IPS DF 4.7 (cell line): ENCODE measurements around the gene MAP2K4.
"Not testable (repeated sequence)": the region's sequence is repeated elsewhere in the genome, so short reads cannot be mapped to it uniquely, and the experiment has no call there.

ENCODE experiments used
- DNase-seq: peaks from one replicate; pipeline ENCODE4 v3.0.0-alpha.2; 2013; ENCODE audit warnings: low spot score; ENCODE audit errors: extremely low read depth

The MAP2K4 gene

DNA sequence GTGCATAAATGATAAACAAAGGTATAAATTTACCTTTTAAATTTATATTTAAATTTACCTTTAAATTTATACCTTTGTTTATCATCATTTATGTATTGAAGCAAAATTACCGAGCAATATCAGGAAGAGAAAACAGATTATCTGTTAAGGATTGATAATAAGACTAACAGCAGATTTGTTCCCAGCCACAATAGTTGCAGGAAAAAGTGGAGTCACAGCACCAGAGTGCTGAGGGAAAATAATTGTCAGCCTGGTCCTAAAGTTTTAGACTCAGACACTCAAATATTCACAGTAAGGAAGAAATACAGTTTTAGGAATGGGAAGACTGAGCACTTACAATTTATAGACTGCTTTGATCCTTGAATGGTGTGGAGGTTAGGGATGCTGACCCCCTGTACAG is 117.2 kb downstream of the MAP2K4 start:
- DNase-seq: no peak

DNA sequence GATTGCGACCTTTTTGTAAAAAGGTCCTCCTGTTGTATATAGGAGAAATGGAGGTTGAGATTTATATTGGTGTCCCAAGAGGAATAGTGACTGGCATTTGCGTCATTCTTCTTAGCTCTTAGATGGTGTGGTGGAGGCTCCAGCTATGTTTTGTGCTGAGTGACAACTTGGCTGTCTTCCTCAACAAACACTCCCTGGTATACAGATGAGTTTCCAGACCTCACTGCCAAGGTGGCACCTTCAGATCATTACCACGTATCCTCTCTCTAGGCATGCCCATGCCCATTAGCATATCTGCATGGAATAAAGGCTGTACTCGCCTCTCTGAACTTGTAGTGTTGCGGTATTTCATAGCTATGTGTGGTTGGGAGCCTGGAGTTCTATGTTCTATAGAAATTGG is 120.0 kb downstream of the MAP2K4 start:
- no peak for DNase-seq

DNA sequence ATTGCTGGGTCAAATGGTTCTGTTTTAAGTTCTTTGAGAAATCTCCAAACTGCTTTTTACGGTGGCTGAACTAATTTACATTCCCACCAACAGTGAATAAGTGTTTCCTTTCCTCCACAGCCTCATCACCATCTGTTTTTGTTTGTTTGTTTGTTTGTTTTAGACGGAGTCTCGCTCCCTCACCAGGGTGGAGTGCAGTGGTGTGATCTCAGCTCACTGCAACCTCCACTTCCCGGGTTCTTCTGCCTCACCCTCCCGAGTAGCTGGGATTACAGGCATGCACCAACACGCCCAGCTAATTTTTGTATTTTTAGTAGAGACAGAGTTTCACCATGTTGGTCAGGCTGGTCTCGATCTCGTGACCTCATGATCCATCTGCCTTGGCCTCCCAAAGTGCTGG is 141.5 kb downstream of the MAP2K4 start:
- DNase-seq: not testable (repeated sequence)

DNA sequence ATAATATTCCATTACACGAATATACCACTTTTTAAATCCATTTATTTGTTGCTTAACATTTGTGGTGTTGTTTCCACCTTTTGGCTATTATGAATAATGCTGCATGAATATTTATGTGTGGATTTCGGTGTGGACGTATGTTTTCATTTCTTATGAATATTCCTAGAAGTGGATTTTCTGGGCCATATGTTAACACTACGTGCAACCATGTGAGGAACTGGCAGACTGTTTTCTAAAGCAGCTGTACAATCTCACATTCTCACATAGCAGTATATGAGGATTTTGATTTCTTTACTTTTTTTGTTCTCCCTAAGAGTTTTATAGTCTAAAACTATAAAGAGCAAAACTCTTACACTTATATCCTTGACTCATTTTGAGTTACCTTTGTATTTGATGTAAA is 143.4 kb downstream of the MAP2K4 start:
- DNase-seq: no peak

DNA sequence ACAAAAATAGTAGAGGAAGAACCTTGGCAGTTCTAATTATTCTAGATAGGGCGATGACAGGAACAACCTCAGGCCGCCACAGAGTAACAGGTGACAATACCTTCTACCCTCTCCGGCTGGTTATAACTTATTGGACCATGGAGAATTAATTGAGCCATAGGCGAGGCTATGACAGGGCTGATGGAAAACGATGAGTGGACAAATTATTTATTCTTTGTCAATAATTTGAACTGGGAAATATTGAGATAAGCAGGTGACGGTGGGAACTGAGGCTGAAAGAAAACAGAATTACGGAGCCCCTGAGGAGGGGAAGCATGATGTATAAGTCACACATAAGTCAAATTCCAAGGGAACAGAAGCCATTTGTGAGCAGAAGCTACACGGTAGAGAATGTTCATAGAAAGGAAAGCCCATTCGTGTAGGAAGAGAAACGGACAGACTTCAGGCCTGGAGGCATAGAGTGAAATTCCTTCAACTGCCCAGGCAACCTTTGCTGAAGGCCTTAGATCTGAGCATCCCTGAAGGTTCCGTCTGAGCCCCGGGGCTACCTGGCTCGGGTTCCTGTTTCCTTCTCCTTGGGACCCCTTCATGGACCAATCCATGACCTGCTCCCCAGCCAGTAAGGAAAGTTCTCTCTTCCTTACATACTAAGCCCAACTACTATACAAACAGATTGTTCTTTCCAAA is 158.1 kb downstream of the MAP2K4 start:
- no peak for DNase-seq

DNA sequence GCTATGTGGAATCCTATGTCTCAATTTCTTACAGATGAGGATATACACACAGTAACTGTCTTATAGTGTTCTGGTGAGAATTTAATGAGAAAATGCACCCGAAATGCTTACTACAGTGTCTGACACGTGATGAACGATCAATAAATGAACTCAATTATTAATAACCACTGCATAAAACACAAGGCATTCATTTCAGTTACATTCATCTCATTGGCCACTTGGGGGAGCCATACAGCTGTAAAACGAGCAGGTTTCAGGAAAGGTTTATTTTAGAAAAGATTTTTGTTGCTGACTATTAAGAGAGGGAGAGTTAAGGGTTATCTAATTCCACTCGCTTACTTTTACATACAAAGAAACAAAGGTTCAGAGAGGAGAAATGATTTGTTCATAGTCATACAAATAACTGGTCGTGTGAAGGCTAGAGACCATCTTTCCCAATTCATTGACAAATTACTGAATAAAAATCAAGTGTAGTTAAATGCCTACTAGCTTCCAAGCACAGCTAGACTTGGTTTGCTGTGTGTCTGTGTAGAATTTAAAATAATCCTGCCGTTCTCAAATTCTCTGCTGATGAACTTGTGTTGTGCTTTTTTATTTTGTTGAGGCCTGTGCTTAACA is 160.1 kb downstream of the MAP2K4 start:
- DNase-seq: peak; percentile 7

DNA sequence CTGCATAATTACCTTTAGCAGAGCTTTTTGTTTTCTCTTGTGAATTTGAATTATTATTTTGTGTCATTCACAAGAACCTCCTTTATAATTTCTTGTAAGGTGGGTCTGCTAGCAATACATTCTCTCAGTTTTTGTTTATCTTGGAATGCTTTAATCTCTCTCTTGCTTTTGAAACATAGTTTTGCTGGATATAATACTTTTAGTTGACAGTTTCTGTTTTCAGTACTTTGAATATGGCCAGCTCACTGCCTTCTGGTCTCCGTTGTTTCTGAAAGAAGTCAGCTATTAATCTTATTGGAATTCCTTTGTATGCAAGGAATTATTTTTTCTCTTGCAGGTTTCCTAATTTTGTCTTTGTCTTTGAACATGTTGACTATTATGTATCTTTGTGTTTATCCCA is 167.0 kb downstream of the MAP2K4 start:
- no peak for DNase-seq

DNA sequence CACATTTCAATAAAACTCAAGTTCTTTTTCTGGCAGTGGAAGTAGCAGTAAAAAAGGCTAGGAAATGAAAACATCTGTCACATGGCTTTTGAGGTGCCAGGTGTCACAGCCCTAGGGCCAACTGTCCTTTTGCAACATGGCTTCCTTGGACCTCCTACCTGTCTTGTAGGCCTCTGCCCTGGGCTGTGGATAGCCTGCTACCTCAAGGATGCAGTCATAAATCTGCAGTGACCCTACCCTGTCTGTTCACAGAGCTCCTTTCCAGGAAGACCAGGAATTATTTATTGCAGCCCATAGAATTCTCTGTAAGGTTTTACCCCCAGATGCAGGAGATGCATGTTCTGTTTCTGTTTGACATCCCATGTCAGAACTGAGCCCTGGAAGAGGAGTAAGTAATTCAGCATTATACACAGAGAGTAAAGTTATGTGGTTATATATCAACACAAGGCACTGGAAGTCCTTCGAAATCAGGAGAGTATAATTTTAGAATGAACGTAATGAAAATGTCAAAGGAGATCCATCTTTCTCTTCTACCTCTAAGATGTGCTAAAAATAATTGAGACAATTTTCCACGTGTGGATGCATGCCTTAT is 172.6 kb downstream of the MAP2K4 start:
- DNase-seq: no peak
